ENCODE results near the gene PHYHD1.

DNA sequence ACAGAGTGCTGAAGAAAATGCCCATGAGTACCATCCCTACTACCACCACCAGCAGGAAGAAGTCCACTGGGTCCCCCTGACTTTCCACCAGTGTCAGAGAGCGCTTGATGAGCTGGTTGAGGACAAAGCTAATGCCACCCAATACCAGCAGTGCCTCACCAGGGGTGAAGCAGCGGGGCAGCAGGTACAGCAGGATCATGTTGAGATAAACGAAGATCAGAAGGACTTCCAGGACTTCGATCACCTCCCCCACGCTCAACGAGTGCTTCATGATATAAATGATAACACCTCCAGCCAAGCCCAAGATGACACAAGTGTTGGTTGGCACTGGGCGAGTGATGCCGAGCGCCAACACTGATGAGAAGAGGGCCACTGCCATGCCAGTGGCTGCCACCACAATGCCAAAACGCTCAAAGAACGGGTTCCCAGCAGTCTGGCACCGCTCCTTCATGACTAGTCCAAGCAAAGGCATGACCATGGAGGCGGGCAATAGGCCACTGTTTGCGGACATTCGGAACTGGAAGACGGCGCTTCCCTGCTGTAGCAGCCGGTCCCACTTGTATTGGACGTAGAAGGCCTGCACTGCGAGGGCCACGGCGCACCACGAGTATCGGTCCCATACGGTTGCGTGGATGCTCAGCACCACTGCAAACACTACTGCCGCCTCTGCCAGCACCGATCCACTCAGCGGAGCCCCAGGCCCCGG is 25.9 kb downstream of the PHYHD1 start:
- TF ChIP-seq, protein P1, sequence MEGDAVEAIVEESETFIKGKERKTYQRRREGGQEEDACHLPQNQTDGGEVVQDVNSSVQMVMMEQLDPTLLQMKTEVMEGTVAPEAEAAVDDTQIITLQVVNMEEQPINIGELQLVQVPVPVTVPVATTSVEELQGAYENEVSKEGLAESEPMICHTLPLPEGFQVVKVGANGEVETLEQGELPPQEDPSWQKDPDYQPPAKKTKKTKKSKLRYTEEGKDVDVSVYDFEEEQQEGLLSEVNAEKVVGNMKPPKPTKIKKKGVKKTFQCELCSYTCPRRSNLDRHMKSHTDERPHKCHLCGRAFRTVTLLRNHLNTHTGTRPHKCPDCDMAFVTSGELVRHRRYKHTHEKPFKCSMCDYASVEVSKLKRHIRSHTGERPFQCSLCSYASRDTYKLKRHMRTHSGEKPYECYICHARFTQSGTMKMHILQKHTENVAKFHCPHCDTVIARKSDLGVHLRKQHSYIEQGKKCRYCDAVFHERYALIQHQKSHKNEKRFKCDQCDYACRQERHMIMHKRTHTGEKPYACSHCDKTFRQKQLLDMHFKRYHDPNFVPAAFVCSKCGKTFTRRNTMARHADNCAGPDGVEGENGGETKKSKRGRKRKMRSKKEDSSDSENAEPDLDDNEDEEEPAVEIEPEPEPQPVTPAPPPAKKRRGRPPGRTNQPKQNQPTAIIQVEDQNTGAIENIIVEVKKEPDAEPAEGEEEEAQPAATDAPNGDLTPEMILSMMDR (IDR thresholded peaks at IDR 0.05): no peak
- TF ChIP-seq POLR2A (IDR thresholded peaks at IDR 0.05): no peak

Data from thyroid gland (tissue), 4 donors.